Hematopoietic multipotent progenitor cell treated with erythropoietin and hydrocortisone succinate and interleukin-3 and kit ligand, for 15 days (in vitro differentiated cells): ENCODE data around the gene UGT1A10.

Source experiments
- DNase-seq: peaks from one replicate; pipeline ENCODE4 v3.0.0-alpha.2; 2015; ENCODE audit warnings: low spot score

UGT1A10 gene

DNA sequence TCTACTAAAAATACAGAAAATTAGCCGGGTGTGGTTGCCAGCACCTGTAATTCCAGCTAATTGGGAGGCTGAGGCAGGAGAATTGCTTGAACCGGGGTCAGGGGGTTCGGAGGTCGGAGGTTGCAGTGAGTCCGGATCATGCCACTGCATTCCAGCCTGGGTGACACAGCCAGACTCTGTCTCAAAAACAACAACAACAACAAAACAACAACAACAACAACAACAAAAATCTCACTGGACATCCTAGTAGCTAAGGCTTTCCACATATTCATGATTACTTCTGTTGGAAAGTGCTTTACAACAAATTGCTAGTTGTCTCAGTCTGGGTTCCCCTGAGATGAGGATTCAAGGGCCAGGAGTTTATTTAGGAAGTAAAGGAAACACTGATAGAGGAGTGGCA, 137.6 kb downstream of the UGT1A10 start:
- no peak for DNase-seq

DNA sequence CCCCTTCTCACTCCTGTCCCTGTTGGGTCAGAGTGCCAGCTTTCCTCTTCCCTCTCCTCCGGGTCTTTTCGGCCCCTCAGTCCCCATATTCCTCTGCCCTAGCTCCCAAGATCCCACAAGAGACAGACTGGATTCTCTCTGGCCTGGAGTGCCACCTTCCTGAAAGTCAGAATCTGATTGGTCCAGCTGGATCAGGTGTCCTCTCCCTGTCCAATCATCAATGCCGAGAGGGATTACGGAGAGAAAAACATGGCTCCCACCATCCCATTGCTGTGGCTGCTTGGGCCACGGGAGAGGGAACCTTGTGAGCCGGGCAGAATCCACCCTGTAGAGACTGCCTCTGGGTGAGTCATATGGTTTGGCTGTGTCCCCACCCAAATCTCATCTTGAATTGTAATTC, 139.2 kb downstream of the UGT1A10 start:
- DNase-seq: no peak

DNA sequence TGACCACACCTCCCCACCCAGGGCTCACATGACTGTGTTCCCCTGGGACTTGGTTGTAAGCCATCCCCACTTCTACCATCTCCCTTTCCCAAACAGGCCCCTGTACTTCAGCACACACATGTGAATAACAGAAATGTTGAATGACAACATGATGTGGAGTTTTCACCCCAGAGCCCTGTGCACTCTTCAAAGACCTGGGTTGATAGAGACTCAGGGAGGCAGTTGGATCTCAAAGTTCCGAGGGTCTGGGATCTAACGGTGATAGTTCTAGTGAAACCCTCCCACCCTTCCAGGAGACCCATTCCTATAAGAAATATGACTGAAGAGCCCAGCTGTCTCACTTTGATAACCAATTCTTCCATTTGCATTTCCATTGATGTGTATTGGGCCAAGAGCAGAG, 141.8 kb downstream of the UGT1A10 start, which contains the start of gene MROH2A:
Gene MROH2A, plus strand, starts transcription at position 301 of the 400 bp plus-strand sequence. CDS start 1,029 bp downstream, outside the sequence.
- DNase-seq: no peak

DNA sequence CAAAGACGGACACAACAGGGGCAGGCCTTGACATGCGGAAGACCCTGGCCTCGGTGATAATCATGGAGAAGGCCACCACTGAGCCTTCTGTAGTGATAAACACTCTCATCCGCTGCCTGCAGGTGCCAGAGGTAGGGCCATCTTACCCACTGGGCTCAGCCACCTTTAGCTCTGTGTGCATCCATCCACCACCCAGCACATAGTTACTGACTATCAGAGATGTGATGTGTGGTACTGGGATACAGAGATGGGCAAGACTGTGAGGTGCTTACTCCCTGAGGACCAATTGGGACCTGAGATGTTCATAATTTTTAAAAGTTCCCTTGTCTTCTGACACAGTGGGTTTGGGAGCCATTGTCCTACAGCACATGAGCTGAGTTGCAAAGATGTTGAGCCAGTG, 143.5 kb downstream of the UGT1A10 start:
- no peak for DNase-seq

DNA sequence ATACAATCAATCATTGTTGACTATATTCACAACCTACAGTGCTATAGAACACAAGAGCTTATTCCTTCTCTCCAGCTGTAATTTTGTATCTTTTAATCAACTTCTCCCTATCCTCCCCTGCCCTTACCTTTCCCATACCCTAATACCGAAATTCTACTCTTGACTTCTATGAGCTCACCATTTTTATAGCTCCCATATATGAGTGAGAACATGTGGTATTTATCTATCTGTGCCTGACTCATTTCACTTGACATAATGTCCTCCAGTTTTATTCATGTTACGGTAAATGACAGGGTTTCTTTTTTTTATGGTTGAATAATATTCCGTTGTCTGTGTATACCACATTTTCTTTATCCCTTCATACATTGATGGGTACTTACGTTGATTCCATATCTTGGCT, 144.5 kb downstream of the UGT1A10 start:
- no peak for DNase-seq

DNA sequence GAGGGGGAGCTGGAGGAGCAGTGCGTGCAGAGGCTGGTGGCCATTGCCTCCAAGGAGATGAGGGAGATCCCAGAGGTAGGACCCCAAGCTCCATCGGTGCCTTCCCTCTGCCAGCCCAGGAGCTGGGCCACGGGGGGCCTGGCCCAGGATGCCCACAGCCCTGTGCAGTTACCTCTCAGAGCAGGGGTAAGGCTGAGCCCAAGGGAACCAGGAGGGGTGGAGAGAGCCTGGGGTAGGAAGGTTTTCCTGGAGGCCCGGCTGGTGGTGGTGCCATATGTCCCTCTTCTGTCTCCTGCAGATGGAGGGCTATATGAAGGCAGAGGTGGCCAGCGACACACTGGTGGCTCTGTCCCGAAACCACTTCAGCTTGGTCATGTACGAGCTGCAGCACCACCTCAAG, 153.3 kb downstream of the UGT1A10 start:
- no peak for DNase-seq

DNA sequence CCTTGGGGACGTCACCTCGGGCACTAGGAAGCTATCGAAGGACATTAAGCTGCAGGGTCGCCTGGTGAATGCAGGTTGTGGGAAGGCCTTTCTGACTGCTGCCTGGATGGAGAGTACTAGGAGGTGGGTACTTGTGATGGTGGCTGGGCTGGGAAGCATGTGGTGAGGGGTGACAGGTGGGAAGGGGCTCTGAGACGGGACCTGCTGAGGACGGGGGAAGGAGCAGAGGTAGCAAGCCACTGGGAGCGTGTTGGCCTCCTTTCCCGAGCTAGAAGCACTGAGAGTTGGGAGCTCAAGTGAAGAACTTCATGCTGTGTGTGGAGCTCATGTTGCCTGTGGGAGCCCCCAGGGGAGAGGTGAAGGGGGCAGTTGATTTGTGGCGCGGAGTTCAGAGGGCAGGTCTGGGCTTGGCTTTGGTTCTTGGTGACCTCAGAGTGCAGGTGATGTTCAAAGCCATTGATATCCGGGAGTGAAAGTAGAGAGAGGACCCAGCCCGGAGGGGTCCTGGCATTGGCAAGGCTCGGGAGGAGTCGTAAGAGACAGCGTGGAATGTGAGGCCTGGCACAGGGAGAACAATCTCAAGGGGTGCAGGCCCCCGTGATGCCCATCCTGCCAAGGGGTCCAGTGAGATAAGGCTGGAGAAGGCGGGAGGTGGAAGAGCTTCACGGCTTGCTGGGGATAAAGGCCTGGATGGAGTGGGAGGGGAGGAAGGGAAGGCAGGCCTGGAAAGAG, 155.1 kb downstream of the UGT1A10 start:
- no peak for DNase-seq

DNA sequence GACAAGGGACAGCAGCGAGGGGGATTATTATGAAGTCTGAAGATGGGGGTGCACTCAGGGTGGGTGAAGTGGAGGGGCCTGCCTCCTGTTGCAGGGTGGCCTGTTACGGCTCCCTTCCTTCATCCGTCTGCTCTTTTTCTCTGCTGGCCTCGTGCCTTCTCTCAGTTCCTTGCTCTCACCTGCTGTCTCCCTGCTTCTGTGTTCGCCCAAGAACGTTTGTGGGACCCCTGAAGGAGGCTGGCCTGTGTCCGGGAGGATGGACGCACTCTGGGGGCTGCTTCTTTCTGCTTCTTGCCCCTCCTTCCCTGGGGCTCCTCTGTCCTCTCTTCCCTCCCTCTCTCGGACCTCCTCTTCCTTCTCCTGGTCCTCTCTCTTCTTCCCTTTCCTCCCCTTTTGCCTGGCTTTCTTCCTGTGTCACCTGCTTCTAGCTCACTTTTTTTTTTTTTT, 155.7 kb downstream of the UGT1A10 start:
- no peak for DNase-seq

- no peak for DNase-seq
Measured at GRCh38 chr2:233792720-233793119, 156.5 kb downstream of the UGT1A10 start.

DNA sequence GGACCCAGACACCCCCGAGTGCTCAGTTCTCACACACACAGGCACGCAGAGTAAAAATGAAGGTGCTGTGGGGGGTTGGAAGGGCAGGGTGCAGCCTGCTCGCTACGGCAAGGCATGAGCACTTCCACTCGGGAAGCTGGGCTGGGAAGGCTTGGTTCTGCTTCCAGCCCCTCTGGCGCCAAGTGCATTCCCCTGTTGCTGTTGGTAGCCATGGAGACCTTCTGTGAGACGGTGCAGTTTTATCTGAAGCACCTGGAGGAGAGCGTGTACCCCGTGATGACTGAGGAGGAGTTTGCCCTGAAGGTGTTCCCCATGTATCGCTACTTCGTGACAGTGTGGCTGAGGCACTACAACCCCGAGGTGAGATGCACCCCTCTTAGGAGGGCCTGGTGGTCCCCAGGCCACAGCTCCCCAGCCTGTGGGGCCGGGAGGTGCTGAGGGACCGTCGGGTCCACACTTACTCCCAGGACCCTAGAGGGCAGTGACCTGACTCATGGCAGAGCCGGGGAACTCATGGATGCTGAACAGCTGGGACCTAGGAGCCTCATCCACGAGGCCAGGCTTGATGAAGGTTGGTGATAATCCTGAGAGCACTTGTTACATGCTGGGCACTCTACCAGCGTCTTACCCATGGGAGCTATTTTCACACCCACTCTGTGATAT, 157.3 kb downstream of the UGT1A10 start:
- no peak for DNase-seq

DNA sequence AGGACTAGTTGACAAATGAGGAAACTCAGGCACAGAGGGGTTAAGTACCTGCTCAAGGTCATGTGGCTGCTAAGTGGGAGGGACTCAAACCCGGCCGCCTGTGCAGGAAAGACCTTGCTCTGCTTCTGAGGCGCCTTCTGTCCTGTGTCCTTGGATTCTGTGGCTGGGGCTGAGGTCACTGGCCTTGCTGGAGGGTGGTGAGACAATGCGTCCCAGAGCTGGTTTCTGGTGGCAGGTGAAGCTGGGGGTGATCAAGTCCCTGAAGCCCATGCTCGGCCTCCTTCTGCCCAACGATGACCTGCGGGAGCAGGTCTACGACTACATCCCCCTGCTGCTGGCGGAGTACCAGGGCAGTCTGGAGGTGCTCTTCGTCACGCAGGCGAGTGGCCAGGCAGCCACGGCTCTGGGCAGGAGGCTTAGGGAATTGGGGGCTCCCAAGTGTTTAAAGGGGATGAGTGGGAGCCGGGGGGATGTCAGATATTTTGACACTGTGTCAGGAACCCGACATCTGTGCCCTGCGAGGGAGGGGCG, 157.9 kb downstream of the UGT1A10 start:
- no peak for DNase-seq

DNA sequence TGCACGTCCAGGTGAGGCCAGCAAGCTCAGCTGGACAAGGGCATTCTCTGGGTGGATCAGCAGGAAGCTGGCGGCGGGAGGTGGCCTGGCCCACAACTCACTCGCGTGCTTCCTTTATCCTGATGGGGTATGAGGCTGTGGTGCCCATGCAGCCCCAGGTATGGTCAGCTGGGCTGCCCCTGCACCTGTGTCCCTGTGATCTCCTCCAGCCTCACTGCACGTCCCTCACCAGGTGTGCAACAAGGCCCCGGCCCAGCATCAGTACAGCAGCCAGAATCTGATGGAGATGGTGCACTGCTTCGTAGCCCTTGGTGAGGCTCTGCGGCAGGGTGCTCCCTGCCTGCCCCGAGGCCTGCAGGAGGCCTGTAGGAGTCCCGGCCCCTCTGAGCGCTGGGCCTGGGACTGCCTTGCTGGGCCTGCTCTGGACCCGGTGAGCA, 159.5 kb downstream of the UGT1A10 start:
- no peak for DNase-seq

GRCh38 chr2:233796254-233796653, 160.0 kb downstream of the UGT1A10 start:
- DNase-seq: no peak

DNA sequence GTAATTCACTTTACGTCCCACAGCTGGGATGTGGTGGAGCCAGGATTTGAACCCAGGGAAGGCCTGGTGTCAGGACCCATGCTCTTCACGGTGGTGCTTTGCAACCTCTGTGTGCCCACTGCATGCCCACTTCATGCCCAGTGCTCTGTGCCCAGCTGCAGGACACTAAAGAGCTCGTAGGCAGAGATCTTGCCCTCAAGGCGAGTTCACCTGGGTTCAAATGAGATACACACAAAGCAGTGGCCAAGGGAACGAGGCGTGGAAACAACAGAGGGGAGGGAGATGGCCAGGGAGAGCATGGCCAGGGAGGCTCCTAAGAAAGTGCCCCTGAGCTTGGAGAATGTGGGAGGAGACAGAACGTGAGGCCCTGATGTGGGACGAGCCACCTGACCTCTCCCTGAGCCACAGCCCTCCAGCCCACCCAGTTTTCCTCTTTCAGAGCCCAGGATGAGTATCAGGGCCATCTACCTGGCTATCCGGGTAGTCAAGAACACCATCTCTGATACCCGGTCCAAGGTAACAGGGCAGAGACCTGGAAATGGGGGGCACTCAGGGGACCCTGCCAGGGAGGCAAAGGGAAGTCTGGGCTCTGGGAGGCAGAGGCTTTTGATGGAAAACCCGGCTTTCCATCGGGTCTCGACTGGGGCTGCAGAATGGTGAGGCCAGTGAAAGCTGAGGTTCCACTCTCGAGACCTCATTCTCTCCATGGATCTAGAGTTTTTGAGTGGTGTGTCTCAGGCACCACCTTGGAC, 162.3 kb downstream of the UGT1A10 start:
- no peak for DNase-seq

DNA sequence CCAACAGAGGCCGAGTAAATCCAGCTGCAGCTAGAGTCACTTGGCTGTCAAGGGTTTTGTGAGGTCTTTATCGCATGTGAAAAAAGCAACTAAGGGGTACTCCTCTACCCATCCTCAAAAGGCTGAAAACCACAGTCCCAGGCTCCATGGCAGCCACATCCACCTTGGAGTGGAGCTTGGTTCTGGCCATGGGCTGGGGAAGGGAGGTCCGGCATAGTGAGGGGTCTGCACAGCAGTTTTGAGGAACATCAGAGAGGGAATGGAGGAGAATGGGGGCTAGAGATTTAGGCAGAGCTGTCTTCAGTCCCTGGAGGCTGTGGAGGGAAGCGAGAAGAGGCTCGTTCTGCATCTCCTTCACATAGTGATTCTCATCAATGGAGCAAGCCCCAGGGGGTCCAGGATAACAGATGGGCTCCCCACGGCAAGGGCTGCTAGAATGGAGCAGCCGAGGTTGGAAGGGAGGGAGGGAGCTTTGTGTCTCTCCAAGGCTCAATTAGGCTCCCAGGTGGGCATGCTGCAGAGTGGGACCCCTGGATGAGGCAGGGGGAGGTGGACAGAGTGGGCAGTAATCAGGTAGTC, 162.9 kb downstream of the UGT1A10 start:
- no peak for DNase-seq

DNA sequence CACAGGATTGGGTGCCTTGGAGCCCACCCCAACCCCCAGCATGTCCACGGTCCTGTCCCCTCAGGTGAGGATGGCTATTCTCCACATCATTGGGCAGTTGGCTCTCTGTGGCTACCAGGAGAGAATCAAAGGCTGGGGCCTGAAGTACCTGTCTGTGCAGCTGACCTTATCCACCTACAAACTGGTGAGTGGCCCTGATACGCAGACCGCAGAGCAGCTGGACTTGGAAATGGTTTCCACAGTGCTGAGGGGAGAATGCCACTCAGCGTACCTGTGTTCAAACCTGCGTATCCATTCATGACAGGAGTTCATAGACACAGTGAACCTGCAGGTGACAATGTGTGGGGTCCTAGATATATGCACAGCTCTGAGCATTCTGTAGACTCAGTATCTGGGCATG, 163.5 kb downstream of the UGT1A10 start:
- no peak for DNase-seq

- no peak for DNase-seq
Measured at GRCh38 chr2:233800208-233800607, 164.0 kb downstream of the UGT1A10 start.

- no peak for DNase-seq
Measured at GRCh38 chr2:233801357-233802131, 165.3 kb downstream of the UGT1A10 start.

GRCh38 chr2:233802132-233802815, 166.0 kb downstream of the UGT1A10 start:
- DNase-seq: no peak

GRCh38 chr2:233803292-233803911, 167.2 kb downstream of the UGT1A10 start:
- no peak for DNase-seq
